G401 (cell line): Measurements from ENCODE around the gene SLC17A3. TPM values are rescaled to one million over a fixed set of nuclear protein-coding genes. Genes with fewer than 3 reads are reported as not detected.

Source experiments
- total RNA-seq: library from RNA; depleted of rRNA; stranded (reverse); fragments of >200 nt; shearing (Covaris generic); gene quantifications from 2 replicates; pipeline ENCODE4 v1.2.3, GENCODE V29; 2014; rRNA removed

SLC17A3 gene
- total RNA-seq, 1 experiment from 2014 or later = not detected

Other genes starting within 250 kb of the SLC17A3 start
- gene SCGN, start 222.0 kb downstream of the SLC17A3 start, total RNA-seq = not detected in 2 replicates
- gene SLC17A4, start 119.5 kb downstream of the SLC17A3 start, total RNA-seq = not detected in 2 replicates
- not detected in 2 replicates for gene SLC17A1, start 42.2 kb downstream of the SLC17A3 start, total RNA-seq
- gene SLC17A2, start 56.4 kb upstream of the SLC17A3 start, total RNA-seq = not detected in 2 replicates
- 0.03 and 0.06 TPM in 2 replicates for gene TRIM38, start 88.6 kb upstream of the SLC17A3 start, total RNA-seq
- 2.3 and 8.0 TPM in 2 replicates for gene HFE, start 213.2 kb upstream of the SLC17A3 start, total RNA-seq